ENCODE data around the gene SPSB4.
"Not testable (repeated sequence)": the region's sequence is repeated elsewhere in the genome, so short reads cannot be mapped to it uniquely, and the experiment has no call there.

The SPSB4 gene

GRCh38 chr3:141050576-141051442 lies at the start of gene SPSB4:
TSS of gene SPSB4 (plus strand) at chr3:141051347. CDS start at chr3:141066105, 14,758 bp downstream.
- no peak for DNase-seq (ENCODE audit: low read depth)

GRCh38 chr3:141006344-141006743 lies 44.8 kb upstream of the SPSB4 start:
- DNase-seq (ENCODE audit: low read depth): no peak

GRCh38 chr3:141009496-141009895 lies 41.7 kb upstream of the SPSB4 start:
- no peak for DNase-seq (ENCODE audit: low read depth)

- DNase-seq (ENCODE audit: low read depth): peak; percentile 43
These were observed 39.7 kb upstream of the SPSB4 start for GRCh38 chr3:141011232-141011996.

- DNase-seq (ENCODE audit: low read depth): no peak
These were observed 39.2 kb upstream of the SPSB4 start for GRCh38 chr3:141011997-141012262.

- DNase-seq (ENCODE audit: low read depth): no peak
These were observed 38.6 kb upstream of the SPSB4 start for GRCh38 chr3:141012571-141012970.

GRCh38 chr3:141015481-141015880 lies 35.7 kb upstream of the SPSB4 start:
- DNase-seq (ENCODE audit: low read depth): no peak

GRCh38 chr3:141017366-141018322 lies 33.5 kb upstream of the SPSB4 start:
- DNase-seq (ENCODE audit: low read depth): not testable (repeated sequence)

- no peak for DNase-seq (ENCODE audit: low read depth)
These were observed 31.9 kb upstream of the SPSB4 start for GRCh38 chr3:141019244-141019643.

GRCh38 chr3:141020143-141020830 lies 30.9 kb upstream of the SPSB4 start:
- no peak for DNase-seq (ENCODE audit: low read depth)

- DNase-seq (ENCODE audit: low read depth): no peak
These were observed 29.9 kb upstream of the SPSB4 start for GRCh38 chr3:141021261-141021660.

GRCh38 chr3:141030296-141030695 lies 20.9 kb upstream of the SPSB4 start:
- DNase-seq (ENCODE audit: low read depth): no peak

- DNase-seq (ENCODE audit: low read depth): no peak
These were observed 11.6 kb upstream of the SPSB4 start for GRCh38 chr3:141039589-141039988.

GRCh38 chr3:141044695-141045641 lies 6.2 kb upstream of the SPSB4 start:
- no peak for DNase-seq (ENCODE audit: low read depth)

- no peak for DNase-seq (ENCODE audit: low read depth)
These were observed 5.3 kb upstream of the SPSB4 start for GRCh38 chr3:141045849-141046248.

- no peak for DNase-seq (ENCODE audit: low read depth)
These were observed 4.0 kb upstream of the SPSB4 start for GRCh38 chr3:141047168-141047567.

GRCh38 chr3:141049681-141050080 lies 1.5 kb upstream of the SPSB4 start:
- no peak for DNase-seq (ENCODE audit: low read depth)

- no peak for DNase-seq (ENCODE audit: low read depth)
These were observed 475 bp downstream of the SPSB4 start for GRCh38 chr3:141051443-141052200.

- no peak for DNase-seq (ENCODE audit: low read depth)
These were observed 1.3 kb downstream of the SPSB4 start for GRCh38 chr3:141052201-141053069.

Data from stimulated activated CD8-positive, alpha-beta memory T cell treated with anti-CD3 and anti-CD28 coated beads, Interleukin-12 subunit alpha, Interleukin-12 subunit beta, amount 100 ng/mL, for 1 hour (primary cell).